ENCODE results near the gene FBRSL1.

DNA sequence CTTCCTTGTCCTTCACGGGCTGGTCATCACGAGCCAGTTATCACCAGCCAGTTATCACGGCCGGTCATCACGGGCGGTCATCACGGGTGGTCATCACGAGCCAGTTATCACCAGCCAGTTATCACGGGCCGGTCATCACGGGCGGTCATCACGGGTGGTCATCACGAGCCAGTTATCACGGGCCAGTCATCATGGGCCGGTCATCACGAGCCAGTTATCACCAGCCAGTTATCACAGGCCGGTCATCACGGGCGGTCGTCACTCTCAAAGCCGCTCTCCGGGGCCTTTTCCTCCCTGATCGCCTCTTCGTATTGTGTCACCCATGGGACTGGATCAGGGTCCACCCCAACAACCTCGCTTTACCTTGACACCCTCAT, 13.9 kb upstream of the FBRSL1 start:
- TF ChIP-seq POLR2A (IDR thresholded peaks at IDR 0.05; ENCODE audit: low read length) (no peak), GATA1 (IDR thresholded peaks at IDR 0.05; ENCODE audit: low read depth, low read length) (no peak)

Measured in erythroblast (primary cell).